Measurements from ENCODE around the gene NCOA7. TPM values are rescaled to one million over a fixed set of nuclear protein-coding genes. Genes with fewer than 3 reads are reported as not detected.
"Not testable (repeated sequence)": the region's sequence is repeated elsewhere in the genome, so short reads cannot be mapped to it uniquely, and the experiment has no call there.

The NCOA7 gene
- total RNA-seq, 1 experiment from 2014 or later: 37.3 TPM

GRCh38 chr6:125949069-125949468 lies 158.3 kb downstream of the NCOA7 start:
- Histone ChIP-seq H3K27me3 (ENCODE audit: control insufficient read depth, insufficient read depth, low read length) (peaks cover 2% of the 10 kb centered on the region; the same call in 1 of the 2 replicates), H3K4me3 (ENCODE audit: low read depth in 2 of 2, low read length in 2 of 2) (no peak overlapping the region), H3K9me3 (ENCODE audit: control insufficient read depth, insufficient read depth, low read depth, low read length) (no peaks in the 10 kb centered on the region), H3K4me1 (ENCODE audit: control insufficient read depth, insufficient read depth, low read length) (peaks cover 4% of the 10 kb centered on the region), H3K36me3 (ENCODE audit: control insufficient read depth, insufficient read depth, low read length) (no peaks in the 10 kb centered on the region), H3K27ac (ENCODE audit: low read length) (no peak overlapping the region)
- intact Hi-C loops (cut with micrococcal nuclease; ENCODE audit: unreplicated experiment): no loop called here
- BruUV-seq (replicated peaks): no TSS peak
- DNase-seq (ENCODE audit: low read depth, low spot score) (no peak), ATAC-seq (no peak)
- in situ Hi-C loops (cut with HindIII; ENCODE audit: low pct_unique_long_range_greater_than_20kb, low sequenced_read_pairs): no loop called here
- no peak for TF ChIP-seq POLR2AphosphoS5 (IDR thresholded peaks at IDR 0.05; ENCODE audit: low read depth, low read length)
- no peak for TF ChIP-seq SIN3A (IDR thresholded peaks at IDR 0.05; ENCODE audit: borderline replicate concordance, insufficient read depth, low read depth, low read length)
- TF ChIP-seq CTCF (IDR thresholded peaks at IDR 0.05): no peak
- TF ChIP-seq TCF7L2 (IDR thresholded peaks at IDR 0.05; ENCODE audit: low read depth, low read length): no peak
- no peak for TF ChIP-seq REST (IDR thresholded peaks at IDR 0.05; ENCODE audit: insufficient read depth in 1 of 2, low read depth in 2 of 2, low read length in 1 of 2)
- CTCF ChIA-PET: no interaction called here
- POLR2A ChIA-PET: no interaction called here

- Histone ChIP-seq H3K4me1 (ENCODE audit: control insufficient read depth, insufficient read depth, low read length) (peaks cover 4% of the 10 kb centered on the region), H3K4me3 (ENCODE audit: low read depth in 2 of 2, low read length in 2 of 2) (no peak overlapping the region), H3K36me3 (ENCODE audit: control insufficient read depth, insufficient read depth, low read length) (no peaks in the 10 kb centered on the region), H3K27me3 (ENCODE audit: control insufficient read depth, insufficient read depth, low read length) (0 out of 2 replicates have a peak, but pooled peaks cover 2% of the 10 kb centered on the region), H3K27ac (ENCODE audit: low read length) (no peak overlapping the region), H3K9me3 (ENCODE audit: control insufficient read depth, insufficient read depth, low read depth, low read length) (no peaks in the 10 kb centered on the region)
- ChIA-PET CTCF (no interaction called here), POLR2A (no interaction called here)
- in situ Hi-C loops (cut with HindIII; ENCODE audit: low pct_unique_long_range_greater_than_20kb, low sequenced_read_pairs) (no loop called here), intact Hi-C loops (cut with micrococcal nuclease; ENCODE audit: unreplicated experiment) (no loop called here)
- ATAC-seq (no peak), DNase-seq (ENCODE audit: low read depth, low spot score) (no peak)
- TF ChIP-seq POLR2AphosphoS5 (IDR thresholded peaks at IDR 0.05; ENCODE audit: low read depth, low read length) (no peak), SIN3A (IDR thresholded peaks at IDR 0.05; ENCODE audit: borderline replicate concordance, insufficient read depth, low read depth, low read length) (no peak), REST (IDR thresholded peaks at IDR 0.05; ENCODE audit: insufficient read depth in 1 of 2, low read depth in 2 of 2, low read length in 1 of 2) (no peak), TCF7L2 (IDR thresholded peaks at IDR 0.05; ENCODE audit: low read depth, low read length) (no peak), CTCF (IDR thresholded peaks at IDR 0.05) (no peak)
- no TSS peak for BruUV-seq (replicated peaks)
These were observed 159.5 kb downstream of the NCOA7 start for GRCh38 chr6:125950293-125950692.

- intact Hi-C loops (cut with micrococcal nuclease; ENCODE audit: unreplicated experiment); BruUV-seq (replicated peaks); H3K4me1 ChIP-seq (ENCODE audit: control insufficient read depth, insufficient read depth, low read length); DNase-seq (ENCODE audit: low read depth, low spot score); H3K4me3 ChIP-seq (ENCODE audit: low read depth in 2 of 2, low read length in 2 of 2); H3K27ac ChIP-seq (ENCODE audit: low read length); H3K27me3 ChIP-seq (ENCODE audit: control insufficient read depth, insufficient read depth, low read length); H3K36me3 ChIP-seq (ENCODE audit: control insufficient read depth, insufficient read depth, low read length); H3K9me3 ChIP-seq (ENCODE audit: control insufficient read depth, insufficient read depth, low read depth, low read length); CTCF ChIA-PET; POLR2A ChIA-PET; ATAC-seq; in situ Hi-C loops (cut with HindIII; ENCODE audit: low pct_unique_long_range_greater_than_20kb, low sequenced_read_pairs): not testable (repeated sequence)
These were observed 160.0 kb downstream of the NCOA7 start for GRCh38 chr6:125950716-125951115.

All from Panc1 (cell line).